H4 (cell line): ENCODE results near the gene COTL1. TPM values are rescaled to one million over a fixed set of nuclear protein-coding genes. Genes with fewer than 3 reads are reported as not detected.

Source experiments
- DNase-seq: peaks from one replicate; pipeline ENCODE4 v3.0.0-alpha.2; 2015; ENCODE audit warnings: low spot score
- total RNA-seq: library from RNA; depleted of rRNA; stranded (reverse); fragments of >200 nt; shearing (Covaris generic); gene quantifications from 2 replicates; pipeline ENCODE4 v1.2.3, GENCODE V29; 2014

The COTL1 gene
- total RNA-seq, 1 experiment from 2014 or later = 197 TPM

DNA sequence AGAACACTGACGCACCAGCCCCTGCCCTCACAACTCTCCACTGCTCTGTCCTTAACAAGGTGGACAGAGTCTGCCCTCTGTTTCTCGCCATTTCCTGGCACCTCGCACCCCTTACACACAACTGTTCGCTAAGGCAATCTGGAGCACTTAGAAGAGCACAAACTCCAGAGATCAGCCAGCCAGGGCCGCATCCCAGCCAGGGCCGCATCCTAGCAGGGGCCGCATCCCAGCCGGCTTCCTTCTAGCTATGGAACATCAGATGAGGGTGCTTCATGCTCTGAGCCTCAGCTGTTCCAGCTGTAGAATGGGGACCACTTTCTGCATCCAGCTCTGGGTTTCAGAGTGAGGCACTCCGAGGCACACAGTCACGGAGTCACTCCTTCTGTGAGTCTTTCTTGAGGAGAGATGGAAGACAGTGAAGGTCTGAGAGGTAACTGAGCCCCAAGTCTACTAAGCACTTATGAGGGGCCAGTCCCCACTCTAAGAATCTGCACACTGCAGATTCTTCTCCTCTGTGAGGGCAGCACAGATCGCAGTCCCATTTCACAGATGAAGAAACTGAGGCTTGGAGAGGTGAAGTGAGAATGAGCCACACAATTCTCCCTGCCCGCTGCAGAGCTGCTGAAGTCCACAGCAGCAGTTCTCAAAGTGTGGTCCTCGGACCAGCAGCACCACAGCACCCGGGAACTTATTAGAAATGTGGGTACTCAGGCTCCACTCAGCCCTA lies 20.9 kb downstream of the COTL1 start:
- DNase-seq = no peak

DNA sequence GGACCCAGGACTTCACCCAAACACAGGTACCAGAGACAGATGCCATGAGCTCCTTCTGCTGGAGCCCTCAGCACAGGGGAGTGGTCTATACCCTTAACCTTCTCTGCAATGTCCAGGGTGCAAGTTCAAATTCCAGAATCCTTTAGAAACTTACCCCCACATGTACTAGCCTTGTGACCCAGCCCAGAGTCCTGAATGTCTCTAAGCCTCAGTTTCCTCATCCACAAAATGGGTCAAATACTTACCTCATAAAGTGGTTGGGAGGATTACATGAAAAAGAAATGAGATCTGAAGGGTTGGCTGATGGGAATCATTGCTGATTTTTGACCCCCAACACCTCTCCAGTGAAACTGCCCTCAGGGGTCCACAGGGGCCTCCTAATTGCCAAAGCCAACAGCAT lies 21.7 kb downstream of the COTL1 start:
- no peak for DNase-seq

DNA sequence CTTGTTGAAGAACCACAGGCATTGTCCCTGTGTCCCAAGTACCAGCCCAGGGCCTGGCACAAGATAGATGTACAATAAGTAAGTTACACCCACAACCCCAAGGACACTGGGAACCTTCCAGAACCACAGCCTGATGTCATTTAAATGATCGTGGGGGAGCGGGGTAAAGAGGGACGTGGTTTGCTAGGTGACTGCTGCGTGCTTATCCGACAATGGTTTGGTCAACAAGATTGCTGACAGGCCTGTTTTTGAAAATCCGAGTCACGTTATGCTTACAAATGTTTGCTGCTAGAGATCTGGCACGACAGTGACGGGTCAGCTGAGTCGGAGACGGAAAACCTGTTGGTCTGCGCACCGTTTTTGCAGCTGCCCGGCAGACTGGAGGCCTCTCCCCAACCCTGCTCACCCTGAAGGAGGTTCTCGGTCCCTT lies 22.8 kb downstream of the COTL1 start:
- DNase-seq = no peak

DNA sequence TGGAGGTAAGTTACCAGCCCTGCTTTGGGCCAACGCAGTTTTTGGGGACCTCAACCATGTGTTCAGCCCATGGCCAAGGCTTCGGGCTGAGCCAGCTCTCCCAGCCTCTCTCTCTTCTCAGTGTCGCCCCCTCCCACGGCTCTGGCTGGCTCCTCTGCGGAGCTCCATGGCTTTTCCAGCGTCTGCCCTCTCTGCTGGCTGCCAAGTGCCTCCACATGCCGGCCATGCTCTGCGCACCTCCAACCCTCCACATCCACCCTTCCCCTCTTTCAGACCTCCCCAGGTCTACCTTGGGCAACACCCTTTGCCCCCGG lies 23.2 kb downstream of the COTL1 start:
- DNase-seq = no peak

DNA sequence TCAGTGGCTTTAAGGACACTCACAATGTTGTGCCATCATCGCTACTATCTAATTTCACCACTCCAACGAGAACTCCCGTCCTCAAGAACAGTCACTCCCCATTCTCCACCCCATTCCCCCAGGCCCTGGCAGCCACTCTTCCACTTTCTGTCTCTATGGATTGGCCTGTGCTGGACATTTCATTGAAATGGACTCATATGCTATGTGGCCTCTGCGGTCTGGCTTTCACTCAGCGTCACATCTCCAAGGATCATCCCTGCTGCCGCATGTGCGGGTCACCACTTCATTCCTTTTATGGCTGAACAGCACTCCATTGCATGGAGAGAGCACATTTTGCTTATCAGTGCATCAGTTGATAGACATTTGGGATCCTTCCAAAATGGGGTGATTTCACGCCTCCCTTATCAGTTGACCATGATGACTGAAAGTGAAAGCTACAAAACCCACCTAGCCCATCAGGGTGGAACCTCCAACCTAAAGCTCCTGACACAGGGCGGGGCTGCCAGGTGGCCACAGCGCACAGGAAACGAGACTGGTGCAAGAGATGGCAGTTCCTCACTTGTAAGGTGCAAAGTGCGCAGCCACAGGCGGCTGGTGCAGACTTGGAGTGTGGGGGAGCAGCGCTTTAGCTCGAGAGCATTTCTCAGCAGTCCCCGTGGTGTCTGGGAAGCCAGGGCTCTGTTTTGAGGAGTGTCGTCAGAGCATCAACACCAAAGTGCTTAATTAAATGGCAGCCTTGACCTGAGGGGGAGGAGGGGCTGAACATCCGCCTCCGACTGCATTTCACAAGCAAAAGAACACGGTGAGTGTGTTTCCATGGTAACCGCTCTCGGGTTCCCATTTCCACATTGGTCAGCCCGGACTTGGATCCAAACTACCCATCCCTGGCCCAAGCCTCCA lies 23.8 kb downstream of the COTL1 start:
- no peak for DNase-seq

DNA sequence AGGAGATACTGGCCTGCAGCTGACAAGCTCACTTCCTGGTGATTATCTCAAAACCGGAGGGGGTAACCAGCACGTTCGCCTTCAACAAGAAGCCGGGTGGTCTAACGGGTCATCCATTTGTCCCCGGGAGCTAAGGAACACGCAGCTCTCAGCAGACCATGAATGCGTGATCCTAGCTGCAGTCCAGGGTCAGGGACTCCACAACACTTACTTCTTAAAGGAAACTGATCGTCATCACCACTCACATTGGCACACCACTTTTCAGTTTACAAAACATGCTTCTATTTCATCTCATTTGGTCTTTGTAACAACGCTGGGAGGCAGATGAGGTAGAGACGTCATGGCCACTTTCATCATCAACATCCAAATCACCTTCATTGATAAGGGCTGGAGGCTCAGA lies 25.2 kb downstream of the COTL1 start:
- no peak for DNase-seq

DNA sequence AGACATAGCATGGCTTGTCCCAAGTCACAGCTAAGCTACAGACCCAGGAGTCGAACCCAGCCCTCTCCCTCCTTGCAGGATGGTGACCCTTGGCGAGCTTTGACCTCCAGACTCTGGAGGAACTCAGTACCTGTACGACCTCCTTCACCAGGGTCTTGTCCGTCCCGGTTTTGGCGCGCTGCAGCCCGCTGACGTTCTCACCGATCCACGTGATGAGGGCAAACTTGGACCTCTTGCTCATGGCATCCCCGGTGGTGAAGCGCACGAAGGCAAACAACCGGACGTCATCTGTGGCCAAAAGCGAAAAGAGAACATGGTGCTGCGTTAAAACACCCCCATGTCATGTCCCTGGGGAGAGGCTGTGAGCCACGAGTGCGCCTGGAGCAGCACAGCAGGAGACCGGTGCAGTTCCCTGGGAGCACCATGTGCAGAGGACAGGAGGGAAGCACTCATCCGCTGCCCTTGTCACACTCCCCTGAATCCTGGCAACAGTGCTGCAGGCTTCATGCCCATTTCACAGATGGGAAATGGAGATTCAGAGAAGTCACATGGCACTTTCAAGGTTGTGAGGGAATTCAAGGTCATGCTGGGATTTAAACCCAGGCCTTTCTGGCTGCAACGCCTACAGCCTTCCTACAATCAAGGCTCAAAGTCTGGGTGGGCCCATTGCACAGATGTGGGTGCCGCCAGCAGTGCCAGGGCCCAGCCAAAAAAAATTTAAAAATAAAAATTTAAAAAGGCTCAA lies 27.7 kb downstream of the COTL1 start:
- DNase-seq = no peak

DNA sequence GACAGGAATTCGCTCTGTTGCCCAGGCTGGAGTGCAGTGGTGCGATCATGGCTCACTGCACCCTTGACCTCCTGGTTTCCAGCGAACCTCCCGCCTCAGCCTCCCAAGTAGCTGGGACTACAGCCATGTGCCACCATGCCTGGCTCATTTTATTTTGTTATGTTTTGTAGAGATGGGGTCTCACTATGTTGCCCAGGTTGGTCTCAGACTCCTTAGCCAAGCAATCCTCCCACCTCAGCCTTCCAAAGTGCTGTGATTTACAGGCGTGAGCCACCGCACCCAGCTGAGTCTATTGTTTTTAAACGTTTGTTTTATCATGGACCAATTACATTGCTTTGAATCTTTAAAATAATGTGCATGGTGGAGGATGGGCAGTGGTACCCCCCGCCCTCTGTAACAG lies 28.9 kb downstream of the COTL1 start:
- no peak for DNase-seq

DNA sequence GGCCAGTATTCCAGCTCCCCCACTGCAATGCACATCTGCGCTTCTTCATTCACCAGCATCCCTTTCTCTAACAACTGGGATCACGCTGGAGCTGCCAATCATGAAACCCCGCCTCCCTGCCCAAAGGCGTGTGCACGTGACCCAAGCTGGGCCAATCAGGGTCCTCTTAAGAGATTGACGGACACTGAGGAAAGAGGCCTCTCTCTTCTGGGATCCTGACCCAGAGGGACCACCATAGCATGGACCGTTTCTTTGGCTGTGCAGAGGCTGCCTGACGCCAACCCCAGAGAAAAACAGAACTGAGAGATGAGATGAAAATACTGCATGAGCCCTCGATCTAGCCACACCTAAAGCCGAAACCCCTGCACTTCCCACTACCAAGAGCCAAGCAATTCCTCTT lies 32.0 kb downstream of the COTL1 start:
- no peak for DNase-seq

DNA sequence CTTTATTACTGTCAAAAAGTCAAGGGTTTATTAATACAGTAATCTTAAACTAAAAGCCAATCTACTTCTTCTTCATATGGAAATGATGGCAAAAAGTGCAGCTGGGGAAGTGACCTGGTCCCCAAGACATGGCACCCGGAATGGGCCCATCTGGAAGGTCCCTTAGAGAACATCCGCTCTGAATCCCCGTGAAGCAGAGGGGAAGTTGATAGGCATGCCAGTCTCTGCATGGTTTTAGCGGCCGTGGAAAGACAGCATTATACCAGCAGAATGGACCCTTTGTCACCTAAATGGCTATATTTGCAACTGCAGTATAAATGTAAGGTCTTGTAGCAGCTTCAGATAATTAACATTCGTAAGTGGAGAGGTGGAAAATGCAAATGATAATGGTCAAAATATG lies 32.4 kb downstream of the COTL1 start:
- DNase-seq = no peak

DNA sequence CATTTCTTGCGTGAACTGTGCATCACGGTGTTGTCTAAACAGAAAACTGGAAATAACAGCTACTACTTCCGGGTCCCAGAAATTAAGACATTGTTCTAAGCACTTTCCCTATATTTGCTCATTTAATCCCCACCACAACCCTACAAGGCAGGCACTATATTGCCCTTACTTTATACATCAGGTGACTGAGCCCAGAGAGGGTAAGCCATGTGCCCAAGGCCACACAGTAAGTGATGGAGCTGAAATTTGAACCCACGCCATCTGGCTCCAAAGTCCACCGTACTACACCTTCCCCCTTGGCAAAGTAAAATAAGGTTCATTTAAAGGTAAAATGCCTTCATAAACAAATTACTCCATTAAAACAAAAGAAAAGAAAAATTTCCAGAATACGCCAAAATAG lies 33.2 kb downstream of the COTL1 start:
- DNase-seq = no peak

DNA sequence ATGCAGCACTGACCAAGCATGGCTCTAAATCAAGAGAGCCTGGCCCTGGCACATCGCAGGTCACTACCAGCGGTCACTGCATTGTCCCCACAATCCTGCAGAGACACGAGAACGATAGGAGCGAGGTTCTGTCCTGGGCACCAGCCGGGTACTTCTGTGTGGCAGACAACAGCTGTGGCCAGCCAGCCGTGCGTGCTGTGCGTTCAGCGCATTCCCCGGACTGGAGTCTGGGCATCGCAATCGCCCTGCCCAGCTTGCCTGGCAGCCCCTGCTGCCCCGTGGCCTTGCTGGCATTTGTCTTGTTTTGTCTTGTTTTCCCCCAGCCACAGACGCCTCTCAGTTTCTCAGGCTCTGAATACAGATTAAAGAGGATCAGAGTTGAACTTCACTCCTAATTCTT lies 33.9 kb downstream of the COTL1 start:
- DNase-seq = no peak

DNA sequence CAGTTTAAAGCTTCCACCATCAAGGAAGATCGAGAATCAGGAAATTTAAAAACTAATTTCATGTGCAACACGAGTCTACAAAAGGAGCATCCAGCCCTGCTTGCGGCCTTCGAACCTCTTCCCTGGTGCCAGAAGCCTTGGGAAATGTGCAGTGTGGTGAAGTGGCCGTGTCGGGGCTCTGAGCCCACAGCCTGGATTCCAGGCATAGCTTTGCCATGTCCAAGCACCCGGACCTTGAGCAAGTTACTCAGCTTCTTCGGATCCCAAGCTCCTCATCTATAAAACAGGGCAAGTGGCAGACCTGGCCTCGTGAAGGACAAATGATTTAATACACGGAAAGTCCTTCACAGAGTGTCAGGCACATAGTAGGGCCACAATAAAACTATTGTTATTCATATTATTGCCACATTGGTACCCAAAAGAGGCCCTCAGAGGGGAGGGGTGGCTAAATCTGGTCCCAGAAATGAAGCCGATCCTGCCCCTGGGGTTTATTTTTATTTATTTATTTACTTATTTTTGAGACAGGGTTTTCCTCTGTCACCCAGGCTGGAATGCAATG lies 34.8 kb downstream of the COTL1 start:
- no peak for DNase-seq

DNA sequence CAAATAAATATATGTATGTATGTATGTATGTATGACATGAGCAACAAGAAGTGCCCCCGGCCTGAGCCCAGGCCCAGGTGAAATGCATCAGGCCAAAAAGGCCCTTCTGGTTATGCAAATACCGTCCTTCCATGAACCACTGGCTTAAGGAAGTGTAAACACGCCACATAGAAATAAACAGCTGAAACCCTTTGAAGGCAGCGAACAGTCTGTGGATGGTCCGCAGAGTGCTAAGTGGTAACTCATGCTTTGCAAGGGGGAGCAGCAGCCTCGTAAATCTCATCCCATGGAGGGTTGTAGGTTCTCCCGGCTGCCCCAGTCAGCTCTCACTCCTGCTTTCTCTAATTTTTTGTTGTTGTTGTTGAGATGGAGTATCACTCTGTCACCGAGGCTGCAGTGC lies 36.7 kb downstream of the COTL1 start:
- DNase-seq = no peak

DNA sequence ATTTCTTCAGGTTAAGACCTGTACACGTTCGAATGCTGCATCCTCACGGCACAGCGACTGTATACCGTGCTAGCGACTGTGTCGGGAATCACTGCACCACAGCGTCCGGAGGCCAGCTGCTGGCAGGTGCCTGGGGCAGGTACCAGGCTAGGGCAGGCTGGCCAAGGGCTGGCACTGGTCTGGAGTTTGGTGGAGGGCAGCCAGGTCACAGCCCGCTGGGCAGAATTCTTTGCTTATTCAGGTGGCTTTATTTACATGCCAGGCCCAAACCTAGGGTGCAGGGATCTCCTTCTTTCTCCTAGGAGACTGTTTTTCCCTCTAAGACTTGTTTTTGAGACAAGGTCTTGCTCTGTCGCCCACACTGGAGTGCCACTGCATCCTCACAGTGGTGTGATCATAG lies 37.9 kb downstream of the COTL1 start:
- DNase-seq = no peak

DNA sequence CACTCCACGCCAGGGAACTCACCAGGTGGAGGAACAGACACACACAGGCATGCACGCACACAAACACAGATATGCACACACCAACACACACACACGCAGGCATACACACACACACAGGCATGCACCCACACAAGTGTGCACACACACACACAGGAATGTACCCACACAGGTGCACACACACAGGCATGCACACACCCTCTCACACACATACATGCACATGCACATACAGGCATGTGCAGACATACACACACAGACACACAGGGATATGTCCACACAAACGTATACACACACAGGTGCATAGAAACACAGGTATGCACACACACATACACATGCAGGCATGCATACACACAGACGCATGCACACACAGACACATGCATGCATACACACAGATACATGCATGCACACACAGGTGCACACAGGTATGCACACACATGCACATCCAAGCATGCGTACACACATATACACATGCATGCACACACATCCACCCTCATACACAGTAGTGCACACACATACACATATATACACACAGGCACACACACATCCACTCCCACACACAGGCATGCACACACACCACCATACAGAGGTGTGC lies 39.2 kb downstream of the COTL1 start:
- DNase-seq = no peak

DNA sequence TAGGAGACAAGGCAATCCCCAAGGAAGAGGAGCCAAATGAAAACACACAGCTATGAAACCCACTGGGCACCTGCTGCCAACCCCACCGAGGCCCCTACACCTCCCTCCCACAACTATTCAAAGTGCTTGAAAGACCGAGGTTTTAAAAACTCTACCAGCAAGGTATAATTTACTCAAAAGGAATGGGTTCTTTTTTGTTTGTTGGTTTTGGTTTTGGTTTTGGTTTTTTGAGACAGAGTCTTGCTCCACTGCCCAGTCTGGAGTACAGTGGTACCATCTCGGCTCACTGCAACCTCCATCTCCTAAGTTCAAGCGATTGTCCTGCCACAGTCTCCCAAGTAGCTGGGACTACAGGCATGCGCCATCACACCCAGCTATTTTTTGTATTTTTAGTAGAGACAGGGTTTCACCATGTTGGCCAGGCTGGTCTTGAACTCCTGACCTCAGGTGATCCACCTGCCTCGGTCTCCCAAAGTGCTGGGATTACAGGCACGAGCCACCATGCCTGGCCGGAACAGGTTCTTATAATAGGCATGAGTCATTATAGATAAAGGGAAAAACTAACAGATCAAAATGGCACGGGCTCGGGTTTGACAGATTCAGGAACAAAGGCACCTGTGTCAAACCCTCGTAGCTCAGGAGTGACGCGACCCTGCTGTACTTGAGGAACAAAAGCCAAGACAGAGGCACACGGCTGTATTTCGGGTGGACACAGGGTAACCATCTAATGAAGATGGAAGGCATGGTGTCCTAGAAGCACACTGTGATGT lies 40.7 kb downstream of the COTL1 start:
- DNase-seq = no peak

DNA sequence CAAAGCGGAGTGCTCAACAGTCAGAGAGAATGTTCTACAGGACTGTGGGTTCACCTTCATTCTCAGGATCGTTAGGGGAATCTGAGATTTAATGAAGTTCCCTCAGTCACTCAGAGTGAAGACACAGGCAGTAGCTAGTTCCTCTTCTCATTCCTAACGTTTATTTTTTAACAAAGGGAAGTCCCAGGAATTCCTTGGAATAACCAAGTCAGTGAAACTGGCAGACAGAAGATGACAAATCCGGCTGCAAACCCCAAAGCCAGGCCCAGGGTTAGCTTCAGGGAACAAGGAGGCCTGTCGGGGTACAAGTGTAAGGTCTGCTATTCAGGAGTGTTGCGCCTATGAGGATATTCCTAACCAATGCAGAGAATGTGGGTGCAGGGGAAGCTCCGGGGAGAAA lies 42.0 kb downstream of the COTL1 start:
- DNase-seq = no peak

DNA sequence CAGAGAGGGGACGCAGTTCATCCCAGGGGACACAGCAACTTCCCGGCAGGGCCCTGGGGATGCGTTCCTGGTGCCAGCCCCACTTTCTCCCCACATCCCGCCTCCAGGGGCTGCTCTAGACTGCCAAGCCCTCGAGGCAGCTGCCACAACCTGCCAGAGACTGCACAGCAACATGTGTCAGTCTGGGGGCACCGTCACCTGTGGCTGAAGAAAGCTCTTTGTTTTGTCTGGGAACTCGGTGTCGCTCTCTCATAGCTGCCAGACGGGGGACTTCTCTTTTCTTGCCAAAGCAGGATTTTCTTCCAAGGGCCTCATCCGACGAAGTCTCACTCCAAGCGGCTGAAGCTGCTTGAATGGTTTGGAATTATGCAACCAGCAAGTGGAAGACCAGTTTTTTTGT lies 43.7 kb downstream of the COTL1 start:
- DNase-seq = no peak

DNA sequence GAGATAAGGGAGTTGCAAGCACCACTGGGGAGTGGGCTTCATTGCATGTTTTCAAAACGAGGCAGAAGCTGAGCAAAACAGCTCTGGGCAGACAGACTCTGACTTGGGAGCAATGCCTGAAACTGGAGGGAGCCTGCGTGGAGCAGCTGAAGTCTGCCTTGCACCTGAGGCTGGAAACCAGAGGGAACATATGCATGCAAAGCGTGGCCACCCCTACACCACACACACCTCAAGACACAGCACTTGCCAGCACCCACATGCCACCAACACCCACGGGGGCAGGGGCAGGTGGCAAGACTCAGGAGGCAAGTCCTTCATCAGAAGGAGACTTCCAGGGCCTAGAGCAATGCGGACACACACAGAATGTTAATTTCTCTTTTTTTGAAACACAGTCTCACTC lies 45.8 kb downstream of the COTL1 start:
- DNase-seq = no peak

DNA sequence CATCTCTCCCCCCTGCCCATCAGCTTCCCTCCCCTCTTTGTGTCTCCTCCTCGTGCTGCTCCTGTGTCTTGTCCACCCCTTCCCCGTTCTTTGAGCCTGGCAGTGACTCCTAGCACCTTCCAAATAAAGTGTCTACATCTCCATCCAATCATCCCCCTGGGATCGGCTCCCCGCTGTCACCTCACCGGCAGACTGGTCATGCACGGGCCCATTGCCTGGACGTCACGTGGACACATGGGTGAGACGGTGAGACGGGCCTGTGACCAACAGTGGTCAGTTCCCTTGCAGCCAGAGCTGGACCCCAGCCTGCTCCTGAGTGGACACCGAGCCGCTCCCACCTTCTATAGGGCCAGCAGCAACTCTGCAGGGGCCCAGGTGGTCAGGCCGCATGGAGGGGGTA lies 46.4 kb downstream of the COTL1 start:
- DNase-seq = no peak
